ENCODE data around the gene TFR2. TPM values are rescaled to one million over a fixed set of nuclear protein-coding genes. Genes with fewer than 3 reads are reported as not detected.

Gene TFR2
- total and polyA plus RNA-seq, 2 of the 13 experiments (the other 11 are each of a cell fraction or from before 2014, with no cell fraction given): 36.9 to 64.2 TPM

GRCh38 chr7:100586266-100587025, 54.9 kb downstream of the TFR2 start, which contains the start of gene FBXO24 (continued):
- TF ChIP-seq THYN1 (CRISPR knock-in tag; IDR thresholded peaks at IDR 0.05; ENCODE audit: borderline replicate concordance, low read depth) (no peak), BRF2 (CRISPR knock-in tag; IDR thresholded peaks at IDR 0.05) (no peak), ZFP91 (CRISPR knock-in tag; IDR thresholded peaks at IDR 0.05; ENCODE audit: borderline replicate concordance) (peak; percentile 50; the same call in 1 of the 2 replicates), PLSCR1 (CRISPR knock-in tag; IDR thresholded peaks at IDR 0.05; ENCODE audit: borderline replicate concordance) (no peak), KLF16 (CRISPR knock-in tag; IDR thresholded peaks at IDR 0.05) (no peak; a peak in 1 of 4 replicates), E2F2 (CRISPR knock-in tag; IDR thresholded peaks at IDR 0.05; ENCODE audit: borderline replicate concordance) (no peak), CEBPZ (IDR thresholded peaks at IDR 0.05; ENCODE audit: low read length) (peak; percentile 99), MIER2 (CRISPR knock-in tag; IDR thresholded peaks at IDR 0.05) (no peak), ZNF674 (CRISPR knock-in tag; IDR thresholded peaks at IDR 0.05; ENCODE audit: low read depth) (no peak), KDM6A (CRISPR knock-in tag; IDR thresholded peaks at IDR 0.05; ENCODE audit: low read depth) (no peak), PRPF4 (IDR thresholded peaks at IDR 0.05; ENCODE audit: low read depth, low read length, poor library complexity, severe bottlenecking) (no peak), GLMP (CRISPR knock-in tag; IDR thresholded peaks at IDR 0.05; ENCODE audit: borderline replicate concordance) (no peak), DMAP1 (CRISPR knock-in tag; IDR thresholded peaks at IDR 0.05) (peak; percentile 27; the same call in 1 of the 2 replicates), CHD2 (IDR thresholded peaks at IDR 0.05; ENCODE audit: low read depth, low read length) (peak; percentile 81), TFE3 (CRISPR knock-in tag; IDR thresholded peaks at IDR 0.05) (0 out of 2 replicates have a peak, but pooled peaks have one; percentile 13), NFRKB (IDR thresholded peaks at IDR 0.05) (no peak), ADNP (CRISPR knock-in tag; IDR thresholded peaks at IDR 0.05) (no peak), KDM5A (IDR thresholded peaks at IDR 0.05; ENCODE audit: borderline replicate concordance, low read length) (no peak; the same call in 1 of the 2 replicates)
